Measurements from ENCODE around the gene IDH2.
A peak's percentile ranks its signal among the peaks of the same experiment; 100 is the strongest.

The IDH2 gene

DNA sequence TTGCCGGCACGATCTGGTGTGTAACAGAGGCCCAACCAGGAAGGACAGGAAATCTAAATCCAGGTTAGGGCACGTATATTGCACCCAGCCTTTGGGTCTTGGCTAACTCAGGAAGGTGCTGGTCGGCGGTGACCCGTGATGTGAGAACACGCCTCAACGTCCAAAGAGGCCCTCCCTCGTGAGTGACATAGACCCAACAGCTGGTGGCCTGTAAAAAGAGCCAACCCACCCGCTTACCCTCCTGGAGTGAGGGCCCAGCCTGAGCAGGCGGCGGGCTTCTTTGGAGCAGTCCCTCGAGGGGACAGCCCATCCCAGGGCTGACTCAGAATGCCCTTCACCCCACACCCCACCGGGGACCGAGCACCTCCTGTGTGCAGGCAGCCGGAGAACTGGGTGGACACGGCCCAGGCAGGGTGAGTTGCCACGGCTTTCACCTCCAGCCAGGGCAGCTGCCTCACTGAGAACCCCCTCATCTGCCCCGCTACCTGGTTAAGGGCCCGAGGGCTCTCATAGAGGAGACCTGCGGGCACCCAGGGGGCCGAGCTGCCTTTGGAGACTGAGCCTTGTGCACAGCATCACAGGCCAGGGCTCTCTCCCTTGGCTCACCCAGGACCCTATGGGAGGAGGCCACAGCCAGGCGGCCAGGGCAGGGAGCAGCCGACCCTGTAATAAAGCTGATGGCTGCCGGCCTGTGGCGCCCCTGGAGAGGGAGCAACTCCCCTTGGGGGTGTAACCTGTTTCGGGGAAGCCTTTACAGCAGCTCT, 59.3 kb downstream of the IDH2 start:
- no peak for DNase-seq

DNA sequence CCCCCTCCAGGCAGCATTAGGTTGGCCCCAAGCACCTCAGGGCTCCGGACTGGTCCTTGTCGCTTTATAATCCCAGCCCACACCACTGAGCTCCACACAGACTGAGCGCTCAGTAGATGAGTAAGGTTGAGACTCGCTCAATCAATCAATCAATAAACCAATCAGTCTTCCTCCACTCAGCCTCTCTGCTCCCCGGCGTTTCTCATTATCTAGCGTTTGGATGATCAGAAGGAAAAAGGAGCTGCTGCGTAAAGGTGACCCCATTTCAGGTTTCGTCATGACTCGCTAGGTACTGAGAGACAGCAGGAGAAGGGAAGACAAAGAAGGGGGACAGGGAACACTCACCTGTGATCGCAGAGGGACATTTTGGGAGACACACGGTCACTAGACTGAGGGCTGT, 59.9 kb downstream of the IDH2 start:
- no peak for DNase-seq

DNA sequence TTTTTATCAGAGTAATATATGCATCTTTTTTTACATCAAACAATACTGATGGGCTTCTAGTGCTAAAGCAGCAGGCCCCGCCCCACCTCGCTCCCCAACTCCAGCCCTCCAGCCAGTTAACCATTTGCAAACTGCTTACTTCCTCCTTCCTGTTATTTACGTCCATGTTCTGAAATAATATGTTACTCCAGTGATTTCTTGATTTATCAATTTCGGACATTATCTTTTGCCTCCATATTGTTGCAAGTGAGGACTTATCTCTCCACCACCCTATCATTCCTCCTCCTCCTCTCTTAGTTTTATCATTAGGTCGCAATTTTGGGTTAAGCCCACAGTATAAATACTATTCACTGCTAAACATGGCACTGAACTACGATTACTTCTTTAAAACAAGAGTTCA, 61.6 kb downstream of the IDH2 start:
- no peak for DNase-seq

DNA sequence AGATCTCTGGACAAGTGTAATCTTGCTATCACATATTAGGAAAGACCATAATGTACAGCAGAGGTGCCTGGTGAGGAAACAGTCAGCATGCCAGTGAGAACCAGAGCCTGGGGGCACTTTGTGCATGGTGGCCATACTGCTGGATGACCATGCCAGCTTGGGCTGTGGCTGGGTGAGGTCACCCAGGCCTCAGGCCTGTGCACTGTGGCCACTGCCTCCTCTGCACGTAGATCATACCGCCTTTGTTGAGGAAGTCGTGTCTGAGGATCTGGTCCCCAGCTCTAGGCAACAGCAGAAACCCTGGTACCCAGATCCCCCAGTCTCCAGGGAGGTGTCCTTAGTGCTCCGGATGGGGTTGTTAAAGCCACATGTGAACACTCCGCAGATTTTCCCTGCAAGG, 62.3 kb downstream of the IDH2 start:
- DNase-seq: no peak

DNA sequence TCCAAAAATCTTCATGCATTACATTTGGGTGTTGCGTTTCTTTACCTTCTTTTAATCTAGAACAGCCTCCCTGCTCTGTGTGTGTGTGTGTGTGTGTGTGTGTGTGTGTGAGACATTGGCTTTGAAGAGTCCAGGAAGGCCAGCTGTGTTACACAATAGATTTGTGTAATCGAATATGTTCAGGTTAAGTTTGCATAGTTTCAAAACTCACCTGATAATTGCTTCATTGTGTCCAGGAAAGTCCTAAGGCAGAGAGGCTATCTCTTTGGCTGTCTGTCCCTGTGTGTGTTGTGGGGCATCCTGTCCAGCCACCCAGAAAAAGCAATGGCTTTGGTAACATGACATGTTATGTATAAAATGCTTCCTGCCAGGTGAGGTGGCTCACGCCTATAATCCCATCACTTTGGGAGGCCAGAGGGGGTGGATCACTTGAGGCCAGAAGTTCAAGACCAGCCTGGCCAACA, 63.6 kb downstream of the IDH2 start:
- DNase-seq: no peak

DNA sequence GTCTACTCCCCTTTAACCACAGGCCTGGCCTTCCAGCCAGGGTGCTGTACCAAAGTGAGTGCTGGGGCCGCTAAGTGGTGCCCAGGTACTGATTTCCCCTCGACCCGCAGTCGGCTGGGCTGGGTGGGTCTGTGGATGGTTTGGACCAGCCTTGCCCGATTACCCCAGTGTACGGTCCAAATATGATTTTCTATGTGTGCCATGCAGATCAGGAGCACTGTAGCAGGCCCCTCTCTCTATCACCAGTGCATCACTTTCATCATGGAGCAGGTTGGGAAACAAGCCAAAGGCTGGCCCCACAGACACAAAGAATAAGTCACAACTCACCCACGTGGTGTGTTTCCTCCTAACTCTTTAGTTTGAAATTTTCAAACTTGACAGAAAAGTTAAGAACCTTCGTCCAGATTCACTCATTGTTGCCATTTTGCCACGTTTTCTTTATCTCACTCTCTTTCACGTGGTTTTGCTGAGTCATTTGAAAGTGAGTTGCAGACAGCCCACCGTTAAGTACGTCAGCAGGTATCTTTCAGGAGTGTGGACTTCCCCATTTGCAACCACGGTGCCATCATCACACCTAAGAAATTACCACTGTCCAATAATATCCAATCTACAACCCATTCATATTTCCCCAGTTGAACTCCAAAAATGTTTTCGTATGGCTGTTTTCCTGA, 64.2 kb downstream of the IDH2 start:
- peak; percentile 31 for DNase-seq

DNA sequence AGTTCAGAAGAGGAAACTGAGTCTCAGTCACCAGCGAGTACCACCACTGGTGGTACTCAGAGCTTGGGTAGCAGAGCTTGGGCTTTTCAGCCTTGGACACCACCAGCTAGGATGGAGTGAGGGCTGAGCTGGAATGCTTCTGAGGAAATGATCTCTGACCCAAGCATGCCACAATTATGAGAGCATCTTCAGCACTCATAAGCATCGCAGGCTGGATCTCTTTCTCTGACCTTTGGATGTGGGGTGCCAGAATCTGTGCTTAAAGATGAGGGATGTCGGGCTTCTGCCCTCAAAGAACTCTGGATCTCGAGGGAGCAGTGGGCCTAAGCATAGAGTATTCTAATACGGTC, 64.8 kb downstream of the IDH2 start:
- peak; percentile 46 for DNase-seq

DNA sequence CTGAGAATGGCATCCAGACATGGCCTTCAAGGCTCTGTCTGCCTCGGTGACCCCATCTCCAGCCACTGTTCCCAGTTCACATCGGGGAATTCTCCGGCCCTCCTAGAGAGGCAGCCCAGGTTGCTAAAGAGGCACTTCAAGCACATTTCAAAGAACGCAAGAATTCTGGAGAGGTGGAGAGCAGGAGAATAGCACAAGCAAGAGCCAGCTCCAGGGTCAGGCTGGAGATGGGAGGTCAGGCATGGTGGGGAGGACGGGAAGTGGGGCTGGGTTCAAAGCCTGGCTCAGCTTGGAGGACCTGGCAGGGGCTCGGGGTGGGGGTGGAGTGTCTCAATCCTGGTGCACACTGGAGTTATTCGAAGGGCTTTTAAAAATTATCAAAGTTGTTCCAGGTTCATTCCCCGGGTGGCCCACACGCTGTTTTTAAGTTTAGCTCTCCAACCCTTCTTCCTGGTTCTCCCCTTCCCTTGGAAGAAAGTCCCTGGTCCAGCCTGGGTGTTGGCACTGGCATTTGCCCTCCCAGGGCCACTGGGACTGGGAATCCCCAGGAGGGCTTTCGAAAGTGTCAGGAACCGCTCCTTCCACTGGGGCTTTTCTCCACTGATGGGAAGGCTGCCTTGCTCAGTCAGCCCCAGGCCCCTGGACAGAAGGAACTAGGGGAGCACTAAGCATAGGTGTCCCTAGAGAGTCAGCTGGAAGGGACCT, 65.3 kb downstream of the IDH2 start:
- DNase-seq: no peak

DNA sequence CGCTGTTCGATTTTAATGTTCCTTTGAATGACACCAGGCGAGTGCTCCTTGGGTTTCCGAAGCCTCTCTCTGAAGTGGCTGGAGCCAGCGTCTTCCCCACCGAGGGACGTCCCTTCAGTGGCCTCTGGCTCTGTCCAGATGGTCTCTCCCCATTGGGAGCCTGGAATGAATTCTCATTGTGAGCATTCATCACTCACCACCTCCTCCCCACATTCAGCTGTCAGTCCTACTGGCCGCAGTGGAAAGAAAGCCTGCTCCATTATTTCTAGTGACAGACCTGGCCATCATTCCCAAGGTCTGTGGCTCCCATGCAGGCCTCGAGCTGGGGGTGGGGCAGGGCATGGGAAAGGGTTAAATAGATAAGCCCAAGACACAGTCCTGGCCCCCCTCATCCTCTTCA, 65.9 kb downstream of the IDH2 start:
- DNase-seq: no peak

DNA sequence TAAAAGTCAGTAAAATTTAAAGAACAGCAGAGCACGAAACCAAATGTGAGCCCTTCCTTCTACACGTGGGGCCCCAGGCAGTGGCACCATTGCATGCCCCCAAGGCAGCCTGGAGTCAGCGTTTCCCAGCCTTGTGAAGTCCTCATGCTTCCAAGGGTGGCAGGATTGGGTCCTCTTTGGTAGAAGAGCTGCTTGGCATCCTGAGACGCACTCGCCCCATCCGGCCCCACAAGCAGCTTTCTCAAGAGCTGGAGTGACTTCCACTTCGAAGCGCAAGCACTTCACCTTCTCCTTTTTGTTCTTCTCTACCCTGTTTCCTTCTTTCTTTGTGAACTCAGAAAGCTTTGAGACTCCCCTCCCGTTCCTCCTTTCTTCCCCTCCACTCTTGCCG, 66.4 kb downstream of the IDH2 start:
- DNase-seq: no peak

DNA sequence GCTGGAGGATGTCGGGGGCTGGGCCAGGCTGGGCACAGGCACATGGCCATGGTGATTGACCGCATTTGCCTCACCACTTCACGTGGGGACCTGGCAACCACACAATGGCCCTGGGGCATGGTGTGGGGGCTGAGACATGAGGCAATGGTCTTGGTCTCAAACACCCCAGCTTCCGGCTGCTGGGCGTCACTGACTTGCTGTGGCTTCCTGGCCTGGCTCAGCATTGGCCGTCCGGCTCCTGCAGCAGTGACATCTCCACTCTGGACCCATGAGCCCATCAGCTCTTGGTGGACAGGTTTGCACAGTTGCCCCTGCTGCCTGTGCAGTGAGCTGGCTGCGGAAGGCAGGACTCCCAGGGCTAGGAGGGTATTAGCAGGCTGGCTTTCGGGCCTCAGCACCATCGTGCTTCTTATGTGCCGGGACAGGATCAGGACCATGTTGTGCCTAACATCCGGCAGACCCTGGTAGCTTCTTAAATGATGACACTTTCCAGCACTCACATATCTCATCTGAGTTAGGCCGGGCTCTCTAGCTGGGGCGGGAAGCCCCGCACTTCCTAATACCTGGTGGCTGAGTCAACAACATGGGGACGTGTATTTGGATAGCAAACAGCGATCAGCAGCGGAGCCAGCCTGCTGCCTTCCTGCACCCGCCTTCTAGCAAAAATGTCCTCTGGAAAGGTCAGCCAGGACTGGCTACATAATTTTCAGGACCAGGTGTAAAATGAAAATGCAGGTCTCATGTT, 67.0 kb downstream of the IDH2 start:
- DNase-seq: peak; percentile 58

DNA sequence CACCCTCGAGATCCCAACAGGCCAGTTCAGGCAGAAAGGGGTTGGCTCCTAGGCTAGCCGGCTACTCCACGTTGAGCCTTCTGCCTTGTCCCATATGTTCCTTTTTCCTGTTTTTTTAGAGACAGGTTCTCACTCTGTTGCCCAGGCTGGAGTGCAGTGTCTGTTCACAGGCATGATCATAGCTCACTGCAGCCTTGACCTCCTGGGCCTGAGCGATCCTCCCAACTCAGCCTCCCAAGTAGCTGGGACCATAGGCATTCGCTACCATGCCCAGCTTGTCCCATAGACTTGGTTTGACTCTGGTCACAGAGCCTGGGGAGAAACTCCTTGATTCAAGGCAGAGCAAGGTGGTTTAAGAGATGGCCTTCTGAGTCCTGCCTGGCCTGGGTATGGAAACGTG, 68.8 kb downstream of the IDH2 start:
- no peak for DNase-seq

Data from fibroblast of skin of scalp (primary cell).